ENCODE measurements around the gene WFS1.

GRCh38 chr4:6328526-6328925 is 58.9 kb downstream of the WFS1 start:
- TF ChIP-seq CTCF (conservative IDR thresholded peaks at IDR 0.05 in 1 of 2, IDR thresholded peaks at IDR 0.05 in 1 of 2; ENCODE audit: extremely low read depth in 1 of 2, insufficient read depth in 1 of 2, low read depth in 1 of 2, low read length in 2 of 2), result no peak
- TF ChIP-seq EZH2 (IDR thresholded peaks at IDR 0.05; ENCODE audit: borderline replicate concordance, low read length), result no peak

Data from mammary epithelial cell (primary cell).